Measurements from ENCODE around the gene KCTD17.

DNA sequence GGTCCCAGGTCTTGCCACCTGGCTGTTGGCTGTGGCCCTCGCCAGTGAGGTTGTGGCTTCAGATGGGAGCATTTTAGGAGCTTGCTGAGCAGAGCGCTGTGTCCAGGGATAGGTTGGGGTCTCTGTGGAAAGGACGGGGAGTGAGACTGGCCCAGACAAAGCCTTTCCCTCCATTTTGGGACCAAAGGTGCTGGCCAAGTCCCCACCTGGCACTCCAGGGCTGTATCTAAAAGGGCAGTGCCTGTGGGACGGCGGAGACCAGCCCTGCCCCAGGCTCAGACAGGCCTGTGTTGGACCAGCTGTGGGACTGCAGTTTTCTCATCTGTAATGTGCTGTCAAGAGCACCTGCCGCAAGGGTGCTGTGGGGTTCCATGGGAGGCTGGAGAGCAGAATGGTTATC, 5.0 kb upstream of the KCTD17 start:
- TF ChIP-seq CTCF (IDR thresholded peaks at IDR 0.05) (no peak), POLR2A (IDR thresholded peaks at IDR 0.05) (no peak)
